ENCODE data around the gene GPC5. TPM values are rescaled to one million over a fixed set of nuclear protein-coding genes. Genes with fewer than 3 reads are reported as not detected.

The GPC5 gene
- total and polyA plus RNA-seq, 2 donors (not counting 3 experiments of a cell fraction or from before 2014, with no cell fraction given) = 0.59 to 0.97 TPM

GRCh38 chr13:91349992-91350911 is 48.2 kb upstream of the GPC5 start:
- TF ChIP-seq POLR2A (IDR thresholded peaks at IDR 0.05; ENCODE audit: low read depth, low read length) (no peak), MAX (IDR thresholded peaks at IDR 0.05; ENCODE audit: insufficient read depth, insufficient read length) (no peak)
- POLR2A ChIA-PET = no interaction called here
- FAIRE-seq = no peak

GRCh38 chr13:91351123-91351522 is 47.3 kb upstream of the GPC5 start:
- ChIA-PET POLR2A (no interaction called here), CTCF (no interaction called here)
- BruUV-seq (replicated peaks) = no TSS peak
- Histone ChIP-seq H3K79me2 (ENCODE audit: control insufficient read depth, insufficient read depth, low read length) (peaks cover 54% of the 10 kb centered on the region), H3K27ac (ENCODE audit: insufficient read depth, low read depth, low read length) (no peak overlapping the region), H3K4me2 (ENCODE audit: insufficient read depth, low read length) (peak overlapping the region; percentile 98), H3K4me1 (ENCODE audit: control insufficient read depth, extremely low read depth, insufficient read depth, low read length) (peaks cover 25% of the 10 kb centered on the region), H3K36me3 (ENCODE audit: control insufficient read depth in 2 of 2, extremely low read depth in 1 of 2, insufficient read depth in 2 of 2, low read length in 2 of 2) (peaks cover 5 to 48% of the 10 kb centered on the region in 2 experiments), H3K9ac (replicated peaks; ENCODE audit: extremely low read depth, insufficient read depth, low read length) (no peak overlapping the region), H3K9me3 (replicated peaks; ENCODE audit: control insufficient read depth, insufficient read depth, low read length) (no peaks in the 10 kb centered on the region), H3K27me3 (ENCODE audit: control insufficient read depth in 2 of 2, insufficient read depth in 2 of 2, low read length in 2 of 2) (peaks cover 0 to 10% of the 10 kb centered on the region in 2 experiments), H3K4me3 (replicated peaks in 1 of 3; ENCODE audit: insufficient read depth in 1 of 3, low read depth in 1 of 3, low read length in 3 of 3) (no peak overlapping the region), H3K9me1 (replicated peaks; ENCODE audit: control insufficient read depth, extremely low read depth, insufficient read depth, low read length) (no peaks in the 10 kb centered on the region), H2AFZ (ENCODE audit: low read depth, low read length) (no peak overlapping the region), H4K20me1 (replicated peaks; ENCODE audit: control insufficient read depth, extremely low read depth, insufficient read depth, low read length) (peaks cover 24% of the 10 kb centered on the region)
- DNase-seq (ENCODE audit: low read depth, low spot score) = no peak
- intact Hi-C loops (cut with micrococcal nuclease) = no loop called here
- FAIRE-seq = no peak
- TF ChIP-seq POLR2A (IDR thresholded peaks at IDR 0.05; ENCODE audit: low read depth, low read length) (no peak), MYC (IDR thresholded peaks at IDR 0.05; ENCODE audit: low read depth, low read length) (no peak), GATA2 (IDR thresholded peaks at IDR 0.05; ENCODE audit: insufficient read depth, insufficient read length, low read depth, low read length) (no peak), JUN (IDR thresholded peaks at IDR 0.05; ENCODE audit: borderline replicate concordance, insufficient read depth, insufficient read length, low read depth) (no peak), POLR2AphosphoS5 (IDR thresholded peaks at IDR 0.05; ENCODE audit: insufficient read depth, low read depth, low read length) (no peak), FOS (IDR thresholded peaks at IDR 0.05; ENCODE audit: borderline replicate concordance, insufficient read depth, low read length) (no peak), CTCF (IDR thresholded peaks at IDR 0.05; ENCODE audit: extremely low read depth in 1 of 2, insufficient read depth in 1 of 2, low read depth in 1 of 2, low read length in 2 of 2) (no peak), MAX (IDR thresholded peaks at IDR 0.05; ENCODE audit: insufficient read depth, insufficient read length) (no peak), EZH2 (IDR thresholded peaks at IDR 0.05; ENCODE audit: borderline replicate concordance, low read depth, low read length, severe bottlenecking) (no peak)
- dilution Hi-C loops (cut with MboI; ENCODE audit: extremely low pct_ligation_motif_present, low sequenced_read_pairs) = no loop called here

More at GRCh38 chr13:91349992-91350911, 48.2 kb upstream of the GPC5 start:
- Histone ChIP-seq H3K9me3 (replicated peaks; ENCODE audit: control insufficient read depth, insufficient read depth, low read length) (no peaks in the 10 kb centered on the region), H3K4me1 (ENCODE audit: control insufficient read depth, extremely low read depth, insufficient read depth, low read length) (peaks cover 25% of the 10 kb centered on the region), H3K27me3 (ENCODE audit: control insufficient read depth in 2 of 2, insufficient read depth in 2 of 2, low read length in 2 of 2) (peaks cover 5 to 19% of the 10 kb centered on the region in 2 experiments), H3K4me2 (ENCODE audit: insufficient read depth, low read length) (peak overlapping the region; percentile 98), H3K4me3 (replicated peaks in 1 of 3; ENCODE audit: insufficient read depth in 1 of 3, low read depth in 1 of 3, low read length in 3 of 3) (peak overlapping the region in 2 of 3 experiments; percentile 98 to 100), H3K9ac (replicated peaks; ENCODE audit: extremely low read depth, insufficient read depth, low read length) (peak overlapping the region; percentile 96), H2AFZ (ENCODE audit: low read depth, low read length) (no peak overlapping the region), H3K79me2 (ENCODE audit: control insufficient read depth, insufficient read depth, low read length) (peaks cover 54% of the 10 kb centered on the region), H3K36me3 (ENCODE audit: control insufficient read depth in 2 of 2, extremely low read depth in 1 of 2, insufficient read depth in 2 of 2, low read length in 2 of 2) (peaks cover 3 to 42% of the 10 kb centered on the region in 2 experiments), H4K20me1 (replicated peaks; ENCODE audit: control insufficient read depth, extremely low read depth, insufficient read depth, low read length) (peaks cover 18% of the 10 kb centered on the region), H3K27ac (ENCODE audit: insufficient read depth, low read depth, low read length) (peak overlapping the region; percentile 88), H3K9me1 (replicated peaks; ENCODE audit: control insufficient read depth, extremely low read depth, insufficient read depth, low read length) (no peaks in the 10 kb centered on the region)
- intact Hi-C loops (cut with micrococcal nuclease) (loop anchor here (1.0 kb wide), 3 partner anchors 37 to 216 kb away; no protein-coding TSS in a partner anchor), dilution Hi-C loops (cut with MboI; ENCODE audit: extremely low pct_ligation_motif_present, low sequenced_read_pairs) (no loop called here)
- CTCF ChIA-PET = interaction anchor here (0.9 to 1.2 kb wide), 2 partner anchors 36 to 42 kb away, joined by 3 to 12 read pairs; no protein-coding TSS in a partner anchor
- no peak for DNase-seq (ENCODE audit: low read depth, low spot score)
- BruUV-seq (replicated peaks) = TSS peak; percentile 36

Data from endothelial cell of umbilical vein (primary cell).